Measurements from ENCODE around the gene KCNH4.

DNA sequence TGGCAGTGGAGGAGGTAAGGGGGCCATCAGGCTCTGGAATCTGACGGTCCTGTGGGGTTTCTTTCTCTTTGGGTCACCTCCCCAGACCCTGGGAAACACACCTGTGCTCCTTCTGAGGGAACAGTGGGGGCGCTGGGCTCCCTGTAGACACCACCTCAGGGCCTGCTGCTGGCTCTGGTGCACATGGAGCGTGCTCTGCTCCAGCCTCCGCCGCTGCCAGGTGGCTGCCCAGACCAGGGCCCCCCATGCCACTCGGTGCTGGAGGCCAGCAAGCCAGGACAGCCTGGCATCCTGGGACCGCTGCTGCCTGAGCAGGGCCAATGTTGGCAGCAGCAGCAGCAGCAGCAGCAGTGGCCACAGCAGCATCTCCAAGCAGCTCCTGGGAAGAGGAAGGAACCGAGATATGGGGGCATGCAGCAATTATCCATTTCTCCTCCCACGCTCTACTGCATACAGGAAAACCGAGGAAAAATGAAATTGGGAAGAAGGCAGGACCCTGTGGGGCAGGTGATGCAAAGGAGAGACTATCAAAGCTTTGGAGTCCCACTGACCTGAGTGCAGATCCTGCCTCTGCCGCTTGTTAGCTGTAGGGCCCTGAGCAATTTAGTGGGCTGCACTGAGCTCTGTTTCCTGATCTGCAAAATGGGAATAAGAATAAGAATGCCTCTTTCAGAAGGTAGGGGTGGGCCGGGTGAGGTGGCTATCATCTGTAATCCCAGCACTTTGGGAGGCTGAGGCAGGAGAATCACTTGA lies 12.4 kb upstream of the KCNH4 start:
- TF ChIP-seq, protein P1, sequence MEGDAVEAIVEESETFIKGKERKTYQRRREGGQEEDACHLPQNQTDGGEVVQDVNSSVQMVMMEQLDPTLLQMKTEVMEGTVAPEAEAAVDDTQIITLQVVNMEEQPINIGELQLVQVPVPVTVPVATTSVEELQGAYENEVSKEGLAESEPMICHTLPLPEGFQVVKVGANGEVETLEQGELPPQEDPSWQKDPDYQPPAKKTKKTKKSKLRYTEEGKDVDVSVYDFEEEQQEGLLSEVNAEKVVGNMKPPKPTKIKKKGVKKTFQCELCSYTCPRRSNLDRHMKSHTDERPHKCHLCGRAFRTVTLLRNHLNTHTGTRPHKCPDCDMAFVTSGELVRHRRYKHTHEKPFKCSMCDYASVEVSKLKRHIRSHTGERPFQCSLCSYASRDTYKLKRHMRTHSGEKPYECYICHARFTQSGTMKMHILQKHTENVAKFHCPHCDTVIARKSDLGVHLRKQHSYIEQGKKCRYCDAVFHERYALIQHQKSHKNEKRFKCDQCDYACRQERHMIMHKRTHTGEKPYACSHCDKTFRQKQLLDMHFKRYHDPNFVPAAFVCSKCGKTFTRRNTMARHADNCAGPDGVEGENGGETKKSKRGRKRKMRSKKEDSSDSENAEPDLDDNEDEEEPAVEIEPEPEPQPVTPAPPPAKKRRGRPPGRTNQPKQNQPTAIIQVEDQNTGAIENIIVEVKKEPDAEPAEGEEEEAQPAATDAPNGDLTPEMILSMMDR (IDR thresholded peaks at IDR 0.05) = no peak
- TF ChIP-seq EZH2 (IDR thresholded peaks at IDR 0.05) (no peak), EZH2phosphoT487 (IDR thresholded peaks at IDR 0.05) (no peak)
